ENCODE measurements around the gene STPG4. TPM values are rescaled to one million over a fixed set of nuclear protein-coding genes. Genes with fewer than 3 reads are reported as not detected.

Gene STPG4
- polyA plus RNA-seq, 3 donors, result 0.20 to 0.24 TPM; not detected in 1

- intact Hi-C loops (cut with micrococcal nuclease), result no loop called here
- no peak overlapping the region for H3K4me3 ChIP-seq (replicated peaks in 1 of 3; ENCODE audit: low read depth in 2 of 3, low read length in 3 of 3)
- peaks cover 41 to 71% of the 10 kb centered on the region in 2 donors for H3K36me3 ChIP-seq (replicated peaks in 1 of 2; ENCODE audit: control insufficient read depth in 1 of 2, insufficient read depth in 2 of 2, low read length in 2 of 2)
- Mint-ChIP-seq H3K4me1 (peaks cover 3% of the 10 kb centered on the region), H3K27ac (peak overlapping the region in 2 of 7 donors; percentile 0 to 52), H3K27me3 (ENCODE audit: low read depth in 3 of 3) (peaks cover 0 to 1% (median 0%) of the 10 kb centered on the region in 3 donors), H3K36me3 (peaks cover 43 to 61% of the 10 kb centered on the region in 2 donors), H3K9me3 (peaks cover 0 to 3% (median 1%) of the 10 kb centered on the region in 7 donors), H3K4me3 (peak overlapping the region in 1 of 2 donors; percentile 17)
- H3K9me3 ChIP-seq (replicated peaks in 1 of 2; ENCODE audit: control insufficient read depth in 1 of 2, insufficient read depth in 1 of 2, low read length in 2 of 2), result no peaks in the 10 kb centered on the region
- no peaks in the 10 kb centered on the region for H3K4me1 ChIP-seq (ENCODE audit: control insufficient read depth in 1 of 2, insufficient read depth in 2 of 2, low read length in 2 of 2)
- H3K27me3 ChIP-seq (ENCODE audit: control insufficient read depth in 2 of 2, insufficient read depth in 2 of 2, low read length in 2 of 2), result no peaks in the 10 kb centered on the region
- no peaks in the 10 kb centered on the region for H3K79me2 ChIP-seq (ENCODE audit: insufficient read depth, low read length)
- H2AFZ ChIP-seq (ENCODE audit: insufficient read depth, low read depth, low read length, poor library complexity, severe bottlenecking), result no peak overlapping the region
- no peak overlapping the region for H3K27ac ChIP-seq (ENCODE audit: low read depth in 1 of 2, low read length in 2 of 2)
- H3K4me2 ChIP-seq (replicated peaks; ENCODE audit: extremely low read depth, low read length, poor library complexity, severe bottlenecking), result no peak overlapping the region
- no peak overlapping the region for H3K9ac ChIP-seq (ENCODE audit: insufficient read depth, low read length, poor library complexity, severe bottlenecking)
- WGBS (ENCODE audit: insufficient coverage), result no CpG with 5 or more reads among the region's 3 CpGs
- DNase-seq, result no peak
- TF ChIP-seq CTCF (IDR thresholded peaks at IDR 0.05), result no peak
- H4K20me1 ChIP-seq (ENCODE audit: insufficient read depth, low read length), result no peaks in the 10 kb centered on the region
Measured at GRCh38 chr2:47141520-47141919, 13.6 kb downstream of the STPG4 start.

- intact Hi-C loops (cut with micrococcal nuclease), result no loop called here
- peaks cover 0 to 8% (median 1%) of the 10 kb centered on the region in 7 donors for H3K9me3 Mint-ChIP-seq
- Histone ChIP-seq H3K4me1 (ENCODE audit: control insufficient read depth in 1 of 2, insufficient read depth in 2 of 2, low read length in 2 of 2) (no peaks in the 10 kb centered on the region), H3K4me3 (replicated peaks in 1 of 3; ENCODE audit: low read depth in 2 of 3, low read length in 3 of 3) (no peak overlapping the region), H3K9ac (ENCODE audit: insufficient read depth, low read length, poor library complexity, severe bottlenecking) (no peak overlapping the region), H3K79me2 (ENCODE audit: insufficient read depth, low read length) (no peaks in the 10 kb centered on the region), H2AFZ (ENCODE audit: insufficient read depth, low read depth, low read length, poor library complexity, severe bottlenecking) (no peak overlapping the region), H3K36me3 (replicated peaks in 1 of 2; ENCODE audit: control insufficient read depth in 1 of 2, insufficient read depth in 2 of 2, low read length in 2 of 2) (peaks cover 0 to 3% of the 10 kb centered on the region in 2 donors), H4K20me1 (ENCODE audit: insufficient read depth, low read length) (no peaks in the 10 kb centered on the region), H3K9me3 (replicated peaks in 1 of 2; ENCODE audit: control insufficient read depth in 1 of 2, insufficient read depth in 1 of 2, low read length in 2 of 2) (no peaks in the 10 kb centered on the region), H3K27me3 (ENCODE audit: control insufficient read depth in 2 of 2, insufficient read depth in 2 of 2, low read length in 2 of 2) (no peaks in the 10 kb centered on the region), H3K4me2 (replicated peaks; ENCODE audit: extremely low read depth, low read length, poor library complexity, severe bottlenecking) (no peak overlapping the region), H3K27ac (ENCODE audit: low read depth in 1 of 2, low read length in 2 of 2) (no peak overlapping the region)
- DNase-seq, result no peak
- H3K36me3 Mint-ChIP-seq, result peaks cover 14 to 19% of the 10 kb centered on the region in 2 donors
- TF ChIP-seq CTCF (IDR thresholded peaks at IDR 0.05), result no peak
- WGBS (ENCODE audit: insufficient coverage), result no CpG with 5 or more reads among the region's 3 CpGs
- H3K27ac Mint-ChIP-seq, result no peak overlapping the region
- H3K4me1 Mint-ChIP-seq, result peaks cover 11% of the 10 kb centered on the region
- no peak overlapping the region for H3K4me3 Mint-ChIP-seq
- H3K27me3 Mint-ChIP-seq (ENCODE audit: low read depth in 3 of 3), result peaks cover 1 to 3% (median 2%) of the 10 kb centered on the region in 3 donors
Measured at GRCh38 chr2:47134386-47135090, 20.6 kb downstream of the STPG4 start.

Data from CD14-positive monocyte (primary cell).